DND-41 (cell line): Measurements from ENCODE around the gene VPS13C.

Experiments used
- ATAC-seq: fragments of 200-7000 bp; cut with Tn5 transposase; 3 replicates; pipeline ENCODE4 v1.9.1; 2021; ENCODE audit warnings: low read depth; ENCODE audit not compliant: insufficient read depth
- DNase-seq: peaks from one replicate; pipeline ENCODE4 v3.0.0-alpha.2; 2020
- H2AFZ ChIP-seq: 2 replicates; pipeline ENCODE4 v1.6.0; 2012; ENCODE audit warnings: low read depth, low read length
- H3K27ac ChIP-seq: 2 replicates; pipeline ENCODE4 v1.5.1; 2012; ENCODE audit warnings: low read length, inconsistent platforms
- H3K27me3 ChIP-seq: fragments of 200-600 bp; sonication (generic); 2 replicates; pipeline ENCODE4 v1.6.0; 2012; ENCODE audit warnings: low read length, mild to moderate bottlenecking, inconsistent platforms; ENCODE audit not compliant: insufficient read depth, poor library complexity
- H3K36me3 ChIP-seq: 2 replicates; pipeline ENCODE4 v1.5.1; 2012; ENCODE audit warnings: low read length, inconsistent platforms; ENCODE audit not compliant: insufficient read depth
- H3K4me1 ChIP-seq: 2 replicates; pipeline ENCODE4 v1.5.1; 2012; ENCODE audit warnings: mild to moderate bottlenecking, low read length; ENCODE audit not compliant: insufficient read depth
- H3K4me2 ChIP-seq: 2 replicates; pipeline ENCODE4 v1.6.0; 2012; ENCODE audit warnings: mild to moderate bottlenecking, moderate library complexity, low read length, inconsistent platforms; ENCODE audit not compliant: insufficient read depth
- H3K4me3 ChIP-seq, 2 experiments: fragments of 200-600 bp in 1 of 2; shearing (Covaris generic) in 1 of 2; 2 replicates each; pipeline ENCODE4 v1.5.1; 2012 to 2016; ENCODE audit warnings: inconsistent platforms in 2 of 2, low read length in 2 of 2, mild to moderate bottlenecking in 2 of 2, low read depth in 1 of 2, moderate library complexity in 1 of 2
- H3K79me2 ChIP-seq: 2 replicates; pipeline ENCODE4 v1.6.0; 2012; ENCODE audit warnings: low read length, inconsistent platforms; ENCODE audit not compliant: insufficient read depth
- H3K9ac ChIP-seq: 2 replicates; pipeline ENCODE4 v1.6.0; 2012; ENCODE audit warnings: low read depth, mild to moderate bottlenecking, inconsistent platforms, low read length, moderate library complexity
- H3K9me3 ChIP-seq: 2 replicates; pipeline ENCODE4 v1.5.1; 2012; ENCODE audit warnings: low read length, moderate library complexity, mild to moderate bottlenecking, inconsistent platforms; ENCODE audit not compliant: insufficient read depth, severe bottlenecking
- H4K20me1 ChIP-seq: 2 replicates; pipeline ENCODE4 v1.6.0; 2012; ENCODE audit warnings: low read length; ENCODE audit not compliant: insufficient read depth
- CTCF ChIP-seq: IDR thresholded peaks from 2 replicates; pipeline ENCODE4 v1.5.1; 2012; ENCODE audit warnings: borderline replicate concordance, low read length, moderate library complexity, mild to moderate bottlenecking; ENCODE audit not compliant: poor library complexity, severe bottlenecking; ENCODE audit errors: extremely low read depth
- EZH2 ChIP-seq: IDR thresholded peaks from 3 replicates; pipeline ENCODE4 v1.6.1; 2012; ENCODE audit warnings: borderline replicate concordance, low read depth, mild to moderate bottlenecking, moderate library complexity, low read length, inconsistent platforms; ENCODE audit not compliant: severe bottlenecking

Gene VPS13C

GRCh38 chr15:61946778-61947177 lies 113.5 kb downstream of the VPS13C start:
- H3K36me3 ChIP-seq = peaks cover 62% of the 10 kb centered on the region; the same call in 1 of the 2 replicates
- TF ChIP-seq CTCF (no peak), EZH2 (no peak)
- no peak overlapping the region for H2AFZ ChIP-seq
- no peaks in the 10 kb centered on the region for H3K79me2 ChIP-seq
- no peaks in the 10 kb centered on the region for H4K20me1 ChIP-seq
- no peaks in the 10 kb centered on the region for H3K9me3 ChIP-seq
- no peak overlapping the region for H3K4me3 ChIP-seq
- H3K27ac ChIP-seq = no peak overlapping the region
- no peak overlapping the region for H3K4me2 ChIP-seq
- H3K4me1 ChIP-seq = no peaks in the 10 kb centered on the region
- H3K9ac ChIP-seq = no peak overlapping the region
- no peaks in the 10 kb centered on the region for H3K27me3 ChIP-seq
- ATAC-seq (no peak), DNase-seq (no peak)

GRCh38 chr15:61943992-61944391 lies 116.3 kb downstream of the VPS13C start:
- Histone ChIP-seq H2AFZ (no peak overlapping the region), H3K4me3 (no peak overlapping the region), H3K79me2 (no peaks in the 10 kb centered on the region), H3K4me2 (no peak overlapping the region), H3K4me1 (no peaks in the 10 kb centered on the region), H3K9ac (no peak overlapping the region), H3K9me3 (no peaks in the 10 kb centered on the region), H3K27me3 (no peaks in the 10 kb centered on the region), H4K20me1 (no peaks in the 10 kb centered on the region), H3K36me3 (peaks cover 71% of the 10 kb centered on the region), H3K27ac (no peak overlapping the region)
- DNase-seq (no peak), ATAC-seq (no peak)
- TF ChIP-seq CTCF (no peak), EZH2 (no peak)

GRCh38 chr15:61938249-61938648 lies 122.0 kb downstream of the VPS13C start:
- no peaks in the 10 kb centered on the region for H3K27me3 ChIP-seq
- no peak overlapping the region for H2AFZ ChIP-seq
- DNase-seq (no peak), ATAC-seq (no peak)
- no peak overlapping the region for H3K4me3 ChIP-seq
- H3K79me2 ChIP-seq = no peaks in the 10 kb centered on the region
- H3K4me2 ChIP-seq = no peak overlapping the region
- TF ChIP-seq CTCF (no peak), EZH2 (no peak)
- no peak overlapping the region for H3K27ac ChIP-seq
- H3K9ac ChIP-seq = no peak overlapping the region
- no peaks in the 10 kb centered on the region for H4K20me1 ChIP-seq
- no peaks in the 10 kb centered on the region for H3K4me1 ChIP-seq
- H3K36me3 ChIP-seq = peaks cover 53% of the 10 kb centered on the region
- H3K9me3 ChIP-seq = no peaks in the 10 kb centered on the region
